Lung microvascular endothelial cell (primary cell): ENCODE measurements around the gene MRTFA. TPM values are rescaled to one million over a fixed set of nuclear protein-coding genes. Genes with fewer than 3 reads are reported as not detected.
"Not testable (repeated sequence)": the region's sequence is repeated elsewhere in the genome, so short reads cannot be mapped to it uniquely, and the experiment has no call there.

Experiments
- DNase-seq, 2 donors: peaks; one replicate each; pipeline versions ENCODE4 v3.0.0 to v3.0.0-alpha.2; 2010; ENCODE audit warnings: low read depth in 2 of 2
- total RNA-seq: library from RNA; depleted of rRNA; stranded (reverse); fragments of >200 nt; gene quantifications from 2 replicates; pipeline ENCODE4 v1.2.1, GENCODE V29; 2014

The MRTFA gene
- total RNA-seq, 1 donor from 2014 or later = 14.5 TPM

DNA sequence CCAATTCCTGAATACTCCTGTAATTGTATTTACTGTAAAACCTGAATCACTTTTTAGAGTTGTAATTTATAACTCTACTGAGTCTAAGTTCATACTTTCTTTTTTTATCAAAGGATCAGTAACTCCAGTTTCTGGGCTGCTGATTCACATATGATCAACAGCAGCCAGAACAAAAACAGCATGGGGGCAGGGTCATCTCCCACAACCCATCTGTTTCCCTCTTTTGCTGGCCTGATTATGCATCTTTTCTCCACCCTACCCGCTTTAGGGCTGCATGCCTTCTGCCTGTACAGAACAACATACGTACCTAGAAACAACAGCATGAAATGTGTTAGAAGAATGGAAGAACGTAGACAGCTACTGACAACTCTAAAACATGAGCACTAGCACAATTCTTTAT is 76.0 kb downstream of the MRTFA start:
- DNase-seq = peak; percentile 41 to 89

DNA sequence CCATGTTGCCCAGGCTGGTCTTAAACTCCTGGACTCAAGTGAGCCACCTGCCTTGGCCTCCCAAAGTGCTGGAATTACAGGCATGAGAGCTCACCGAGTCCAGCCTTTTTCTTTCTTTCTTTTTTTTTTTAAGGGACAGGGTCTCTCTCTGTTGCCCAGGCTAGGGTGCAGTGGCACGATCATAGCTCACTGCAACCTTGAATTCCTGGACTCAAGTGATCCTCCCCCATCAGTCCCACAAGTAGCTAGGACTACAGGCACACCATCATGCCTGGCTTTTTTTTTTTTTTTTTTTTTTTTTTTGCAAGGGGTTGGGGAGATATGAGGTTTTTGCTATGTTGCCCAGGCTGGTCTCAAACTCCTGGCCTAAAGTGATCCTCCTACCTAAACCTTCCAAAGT is 78.5 kb downstream of the MRTFA start:
- DNase-seq = no peak

DNA sequence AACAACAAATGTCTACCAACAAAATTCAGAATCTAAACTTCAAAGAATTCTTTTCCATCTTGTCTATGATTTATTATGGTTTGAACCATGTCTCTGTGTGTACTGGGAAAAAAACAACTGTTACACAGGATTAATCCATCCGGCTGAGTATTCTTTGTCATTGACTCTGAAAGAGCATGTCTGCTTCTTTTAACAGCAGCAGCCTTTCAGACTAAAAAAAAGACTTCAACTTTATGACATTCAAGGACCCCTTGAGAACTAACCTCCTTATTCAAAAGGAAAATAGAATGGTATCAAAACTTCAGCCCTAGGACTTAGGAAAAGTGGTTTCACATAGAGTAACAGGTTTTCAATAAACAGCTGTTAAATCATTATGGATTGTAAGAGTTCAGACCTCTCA is 79.9 kb downstream of the MRTFA start:
- no peak for DNase-seq

DNA sequence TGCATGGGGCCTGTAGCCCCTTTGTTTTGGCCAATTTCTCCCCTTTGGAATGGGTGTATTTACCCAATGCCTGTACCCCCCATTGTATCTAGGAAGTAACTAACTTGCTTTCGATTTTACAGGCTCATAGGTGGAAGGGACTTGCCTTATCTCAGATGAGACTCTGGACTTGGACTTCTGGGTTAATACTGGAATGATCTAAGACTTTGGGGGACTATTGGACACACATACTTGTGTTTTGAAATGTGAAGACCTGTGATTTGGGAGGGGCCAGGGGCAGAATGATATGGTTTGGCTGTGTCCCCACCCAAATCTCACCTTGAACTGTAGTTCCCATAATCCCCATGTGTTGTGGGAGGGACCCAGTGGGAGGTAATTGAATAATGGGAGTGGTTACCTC is 82.5 kb downstream of the MRTFA start:
- DNase-seq = not testable (repeated sequence)

DNA sequence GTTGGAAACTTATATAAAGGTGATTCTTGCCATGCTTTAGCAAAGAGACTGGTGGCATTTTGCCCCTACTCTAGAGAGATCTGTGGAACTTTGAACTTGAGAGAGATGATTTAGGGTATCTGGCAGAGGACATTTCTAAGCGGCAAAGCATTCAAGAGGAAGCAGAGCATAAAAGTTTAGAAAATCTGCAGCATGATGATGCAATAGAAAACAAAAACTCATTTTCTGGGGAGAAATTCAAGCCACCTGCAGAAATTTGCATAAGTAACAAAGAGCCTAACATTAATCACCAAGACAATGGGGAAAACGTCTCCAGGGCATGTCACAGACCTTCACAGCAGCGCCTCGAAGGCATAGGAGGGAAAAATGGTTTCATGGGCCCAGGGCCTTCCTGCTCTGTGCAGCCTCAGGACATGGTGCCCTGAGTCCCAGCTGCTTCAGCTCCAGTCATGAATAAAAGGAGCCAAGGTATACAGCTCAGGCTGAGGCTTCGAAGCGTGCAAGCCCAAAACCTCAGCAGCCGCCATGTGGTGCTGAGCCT is 83.4 kb downstream of the MRTFA start:
- DNase-seq = no peak

DNA sequence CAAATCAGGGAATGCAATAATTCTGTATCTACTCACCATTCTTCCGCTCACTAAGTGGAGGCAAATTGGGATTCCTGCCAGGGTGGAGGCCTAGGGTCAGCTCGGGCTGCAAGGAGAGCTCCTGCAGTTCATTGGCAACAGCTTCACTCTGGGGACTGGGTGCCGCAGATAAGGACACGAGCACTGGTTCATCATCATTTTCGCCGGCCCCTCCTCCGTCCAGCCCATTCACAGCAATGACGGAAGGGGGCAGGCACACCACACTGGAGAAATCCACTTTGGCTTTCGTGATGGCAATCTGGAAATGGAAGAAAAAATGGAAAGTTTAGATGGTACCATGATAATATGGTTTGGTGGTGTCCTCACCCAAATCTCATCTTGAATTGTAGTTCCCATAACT is 84.4 kb downstream of the MRTFA start:
- DNase-seq = no peak

DNA sequence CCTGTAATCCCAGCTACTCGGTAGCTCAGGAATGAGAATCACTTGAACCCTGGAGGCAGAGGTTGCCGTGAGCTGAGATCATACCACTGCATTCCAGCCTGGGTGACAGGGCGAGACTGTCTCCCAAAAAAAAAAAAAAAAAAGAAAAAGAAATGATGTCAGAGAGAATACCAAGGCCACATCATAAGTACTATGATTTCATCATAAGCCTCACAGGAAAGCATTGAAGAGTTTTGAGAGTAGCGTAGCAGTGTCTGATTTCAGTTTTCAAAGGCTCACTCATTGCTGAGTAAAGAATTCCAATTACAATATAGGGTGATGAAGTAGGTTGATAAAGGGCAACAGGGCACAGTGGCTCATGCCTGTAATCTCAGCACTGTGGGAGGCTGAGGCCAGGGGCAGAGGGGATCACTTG is 88.8 kb downstream of the MRTFA start:
- no peak for DNase-seq

DNA sequence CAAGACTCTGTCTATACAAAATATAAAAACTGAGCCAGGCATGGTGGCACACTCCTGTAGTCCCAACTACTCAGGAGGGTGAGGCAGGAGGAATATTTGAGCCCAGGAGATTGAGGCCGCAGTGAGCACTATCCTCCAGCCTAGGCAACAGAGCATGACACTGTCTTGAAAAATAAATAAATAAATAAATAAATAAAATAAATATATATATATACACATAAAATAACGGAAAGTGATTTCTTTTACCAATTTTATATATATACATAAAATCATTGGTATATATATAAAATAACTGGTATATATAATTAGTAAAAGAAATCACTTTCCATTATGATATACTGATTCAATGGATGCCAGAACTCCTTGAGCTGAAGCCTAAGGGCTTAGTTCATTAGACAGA is 91.8 kb downstream of the MRTFA start:
- DNase-seq = no peak

DNA sequence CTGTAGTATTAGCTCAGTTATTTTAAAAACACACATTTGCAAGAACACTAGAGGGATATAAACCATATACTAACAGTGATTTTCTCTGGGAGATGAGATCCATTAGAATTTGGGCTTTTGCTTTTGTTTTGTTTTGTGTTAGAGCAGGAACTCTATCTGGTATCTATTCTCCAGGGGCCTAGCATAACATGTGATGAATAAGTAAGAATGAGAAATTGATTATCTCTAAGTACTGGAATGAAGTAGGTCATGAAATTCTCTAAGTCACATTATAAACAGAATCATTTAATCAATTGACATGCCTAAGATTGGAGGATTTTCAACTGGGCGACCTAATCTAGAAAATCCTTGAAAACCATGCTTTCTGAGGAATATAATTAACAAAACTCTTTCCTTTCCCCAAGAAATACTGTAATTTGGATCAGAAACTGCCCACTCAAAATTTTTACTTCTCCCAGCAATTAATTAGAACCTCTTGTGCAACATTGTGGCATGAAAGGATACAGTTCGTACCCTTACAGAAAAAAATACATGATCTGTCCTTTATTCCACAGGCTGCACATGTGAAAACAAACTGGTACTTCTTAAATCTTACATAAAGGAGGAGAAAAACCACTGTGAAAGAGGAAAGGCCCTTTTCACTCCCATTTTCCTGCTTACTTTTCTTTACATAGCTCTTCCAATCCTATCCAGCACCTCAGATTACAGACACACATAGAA is 93.5 kb downstream of the MRTFA start:
- no peak for DNase-seq

DNA sequence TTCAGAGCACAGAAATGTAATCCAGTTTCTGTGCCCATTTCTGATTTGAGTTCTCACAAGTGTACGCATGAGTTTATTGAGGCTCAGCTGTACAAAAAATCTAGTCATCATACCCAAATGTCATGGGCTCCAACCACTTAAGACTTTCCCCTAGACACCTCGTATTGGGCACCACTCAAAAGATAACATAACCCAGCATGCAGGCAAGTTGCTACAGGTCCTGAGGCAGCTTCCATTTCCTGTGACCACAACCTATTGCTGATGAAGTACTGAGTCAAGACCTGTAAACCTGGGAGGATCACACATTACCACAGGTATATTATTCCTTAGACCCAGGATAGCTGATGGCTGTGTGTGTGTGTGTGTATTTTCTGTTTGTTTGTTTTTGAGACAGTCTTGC is 95.2 kb downstream of the MRTFA start:
- DNase-seq = no peak

DNA sequence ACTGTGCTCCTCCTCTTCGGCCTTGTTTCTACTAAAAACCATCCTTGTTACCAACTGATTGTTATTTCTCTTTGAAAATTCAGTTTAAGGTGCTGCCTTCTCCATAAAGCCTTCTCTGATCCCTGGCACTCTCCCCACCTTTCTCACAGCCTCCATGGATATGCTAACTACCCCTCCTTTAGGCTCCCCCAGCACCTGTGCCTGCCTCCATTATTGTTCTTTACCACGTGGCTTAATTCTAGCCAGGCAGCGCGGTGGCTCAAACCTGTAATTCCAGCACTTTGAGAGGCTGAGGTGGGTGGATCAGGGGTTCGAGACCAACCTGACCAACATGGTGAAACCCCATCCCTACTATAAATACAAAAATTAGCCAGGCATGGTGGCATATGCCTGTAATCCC is 96.3 kb downstream of the MRTFA start:
- DNase-seq = no peak

DNA sequence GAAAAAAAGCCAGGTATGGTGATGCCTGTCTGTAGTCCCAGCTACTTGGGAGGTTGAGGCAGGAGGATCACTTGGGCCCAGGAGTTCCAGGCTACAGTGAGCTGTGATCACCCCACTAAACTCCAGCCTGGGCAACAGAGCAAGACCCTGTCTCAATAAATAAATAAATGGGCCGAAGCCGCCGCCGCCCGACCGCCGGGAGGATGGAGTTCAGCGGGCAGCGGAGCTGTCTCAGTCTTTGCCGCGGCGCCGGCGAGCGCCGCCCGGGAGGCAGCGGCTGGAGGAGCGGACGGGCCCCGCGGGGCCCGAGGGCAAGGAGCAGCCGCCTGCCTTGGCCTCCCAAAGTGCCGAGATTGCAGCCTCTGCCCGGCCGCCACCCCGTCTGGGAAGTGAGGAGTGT is 100.4 kb downstream of the MRTFA start:
- DNase-seq = not testable (repeated sequence)

DNA sequence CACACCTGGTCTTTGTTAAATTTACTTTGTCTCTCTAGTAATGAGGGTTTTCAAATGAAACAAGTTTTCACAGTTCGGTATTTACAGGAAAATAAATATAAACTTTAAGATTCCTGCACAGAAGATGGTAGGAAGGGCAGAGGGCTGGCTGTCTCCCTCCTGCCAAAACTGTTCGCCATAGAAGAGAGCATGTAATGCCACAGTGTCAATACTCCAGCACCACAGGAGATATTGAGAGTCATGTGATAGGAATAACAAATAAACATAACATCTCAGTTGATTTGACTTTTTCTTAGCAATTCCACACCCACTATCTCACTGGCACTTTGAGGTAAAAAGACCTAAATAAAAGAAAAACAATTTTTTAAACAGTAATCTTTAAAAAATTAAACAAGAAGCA is 100.9 kb downstream of the MRTFA start:
- DNase-seq = no peak

DNA sequence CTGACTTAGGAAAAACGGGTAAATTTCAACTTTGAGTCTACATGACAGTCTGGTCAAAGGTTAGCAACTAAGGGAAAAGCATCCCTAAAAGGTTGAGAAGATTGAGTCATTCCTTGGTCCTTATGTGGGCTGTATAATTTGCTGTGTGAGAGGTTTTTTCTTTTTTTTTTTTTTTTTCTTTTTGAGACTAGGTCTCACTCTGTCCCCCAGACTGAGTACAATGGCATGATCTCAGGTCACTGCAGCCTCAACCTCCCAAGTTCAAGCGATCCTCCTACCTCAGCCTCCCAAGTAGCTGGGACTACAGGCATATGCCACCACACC is 101.4 kb downstream of the MRTFA start:
- DNase-seq = no peak

DNA sequence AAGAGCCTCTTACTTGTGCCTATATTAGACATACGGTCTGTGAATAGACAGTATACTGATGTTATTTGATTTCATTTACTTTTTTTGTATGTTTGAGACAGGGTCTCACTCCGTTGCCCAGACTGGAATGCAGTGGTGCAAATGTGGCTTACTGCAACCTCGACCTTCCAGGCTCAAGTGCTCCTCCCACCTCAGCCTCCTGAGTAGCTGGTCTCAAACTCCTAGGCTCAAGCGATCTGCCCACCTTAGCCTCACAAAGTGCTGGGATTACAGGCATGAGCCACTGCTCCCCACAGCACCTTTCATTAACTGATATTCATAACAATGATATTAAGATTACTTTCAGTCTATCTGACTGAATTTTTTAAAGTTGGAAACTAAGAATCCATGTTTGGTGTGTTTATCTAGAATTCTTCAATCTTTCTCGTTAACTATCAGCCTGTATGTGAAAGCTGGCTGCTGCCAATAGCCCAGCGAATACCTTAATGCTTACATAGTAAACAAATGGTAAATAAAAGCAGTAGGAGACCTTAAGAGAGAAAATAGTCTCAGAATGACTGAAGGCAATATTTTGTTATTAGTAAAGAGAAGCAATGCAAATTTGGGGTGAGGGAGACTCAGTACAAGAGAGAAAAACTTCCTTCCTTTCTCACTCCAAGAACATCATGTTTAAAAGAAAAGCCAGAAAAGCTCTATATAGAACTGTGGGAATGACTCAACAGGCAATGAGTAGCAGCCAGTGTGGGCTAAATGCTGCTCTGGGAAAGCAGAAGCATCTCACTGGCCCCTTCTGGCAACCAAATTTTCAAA is 101.9 kb downstream of the MRTFA start:
- peak in 1 of 2 donors; percentile 54 for DNase-seq

DNA sequence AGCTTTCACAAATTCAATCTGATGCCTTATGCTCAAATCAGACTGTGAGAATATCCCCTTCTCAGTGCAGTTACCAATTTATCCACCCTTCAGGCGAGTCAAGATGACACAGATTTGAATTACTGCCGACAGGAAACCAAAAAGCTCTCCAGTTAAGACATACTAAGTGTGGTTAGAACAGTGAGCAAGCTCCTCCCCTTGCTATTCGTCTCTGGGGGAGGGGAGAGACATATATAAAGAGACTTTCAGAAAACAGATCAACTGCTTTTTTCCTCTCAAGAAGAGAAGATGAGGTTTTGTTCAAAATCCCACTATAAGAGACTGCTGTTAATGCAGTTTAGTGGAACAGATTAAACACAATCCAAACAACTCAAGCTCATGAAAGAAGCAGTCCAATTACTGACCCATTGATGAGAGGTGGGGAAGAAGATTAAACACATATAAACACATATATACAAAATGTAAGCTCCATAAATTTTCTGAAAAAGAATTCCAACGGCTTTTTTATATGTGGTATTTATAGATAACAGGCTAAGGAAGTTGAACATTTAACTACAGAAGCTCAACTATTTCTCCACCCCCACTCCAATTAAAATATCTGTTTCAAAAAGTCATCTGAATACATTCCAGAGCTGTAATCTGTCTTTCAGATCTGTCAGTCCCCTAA is 102.7 kb downstream of the MRTFA start:
- peak in 1 of 2 donors; percentile 78 for DNase-seq

DNA sequence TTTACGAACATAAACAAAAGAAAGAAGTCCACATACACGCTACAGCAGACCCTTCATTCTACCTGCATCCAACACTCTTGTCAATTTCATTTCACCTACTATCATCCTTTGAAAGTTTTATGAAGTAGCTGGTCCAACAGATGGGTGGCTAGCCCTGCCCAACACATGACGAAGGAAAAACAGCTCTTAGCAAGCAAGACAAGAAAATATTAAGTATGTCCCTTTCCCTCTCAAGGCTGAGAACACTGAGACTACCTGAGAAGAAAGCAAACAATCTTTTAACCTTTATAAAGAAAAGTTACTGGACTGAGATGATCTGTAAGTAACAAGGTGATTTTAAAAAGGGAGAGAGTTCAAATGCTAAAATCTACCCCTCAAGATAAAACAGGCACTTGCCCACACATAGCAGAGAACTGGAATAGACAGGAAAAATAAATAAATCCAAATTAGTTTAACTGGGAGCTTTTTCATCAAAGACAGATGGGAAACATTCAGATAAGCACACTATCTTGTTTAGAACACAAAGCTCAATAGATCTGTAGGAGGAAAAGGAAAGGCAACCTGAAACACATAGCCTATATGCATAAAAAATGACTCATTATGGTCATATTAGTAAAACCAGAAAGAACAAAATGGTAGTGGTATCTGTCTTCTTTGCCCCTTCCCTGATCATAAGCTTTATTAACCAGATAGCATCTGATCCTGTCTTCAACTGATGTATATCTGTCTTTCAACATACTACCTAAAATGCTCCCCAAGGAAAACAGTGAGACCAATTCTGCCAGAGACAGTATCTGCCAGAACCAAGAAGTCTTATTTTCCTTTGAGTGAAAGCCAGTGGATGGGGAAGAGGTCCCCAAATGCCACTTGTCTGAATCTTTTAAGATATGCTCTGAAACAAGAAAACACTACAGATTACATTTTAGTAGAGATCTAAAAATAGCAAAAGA is 104.3 kb downstream of the MRTFA start:
- DNase-seq = no peak

DNA sequence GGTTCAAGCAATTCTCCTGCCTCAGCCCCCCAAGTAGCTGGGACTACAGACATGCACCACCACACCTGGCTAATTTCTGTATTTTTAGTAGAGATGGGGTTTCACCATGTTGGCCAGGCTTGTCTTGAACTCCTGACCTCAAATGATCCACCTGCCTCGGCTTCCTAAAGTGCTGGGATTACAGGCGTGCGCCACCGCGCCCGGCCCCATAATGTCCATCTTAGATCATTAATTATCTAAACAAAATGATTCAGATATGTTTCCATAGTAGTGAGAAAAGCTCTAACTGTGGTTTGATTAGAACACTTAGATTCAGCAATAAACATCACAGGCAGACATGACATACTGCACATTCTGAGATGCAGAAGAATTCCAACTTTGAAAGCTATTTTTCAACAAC is 106.1 kb downstream of the MRTFA start:
- DNase-seq = not testable (repeated sequence)

DNA sequence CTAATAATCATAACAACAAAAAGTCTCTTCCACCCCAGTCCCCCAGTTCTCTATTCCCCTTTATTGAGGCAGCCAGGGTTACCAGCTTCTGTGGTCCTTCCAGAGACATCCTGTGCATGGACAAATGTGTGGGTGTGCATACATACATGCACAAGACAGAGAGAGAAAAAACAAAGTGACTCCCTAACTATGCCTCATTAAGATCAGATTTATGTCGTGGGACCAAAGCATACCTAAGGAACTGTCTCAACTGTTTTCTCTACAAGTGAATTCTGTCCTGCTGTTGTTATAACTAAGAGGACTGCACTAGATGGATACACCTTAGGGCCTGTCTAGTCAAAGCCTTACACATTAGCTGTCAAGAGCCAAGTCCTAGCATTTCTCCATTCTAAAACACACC is 106.7 kb downstream of the MRTFA start:
- no peak for DNase-seq

DNA sequence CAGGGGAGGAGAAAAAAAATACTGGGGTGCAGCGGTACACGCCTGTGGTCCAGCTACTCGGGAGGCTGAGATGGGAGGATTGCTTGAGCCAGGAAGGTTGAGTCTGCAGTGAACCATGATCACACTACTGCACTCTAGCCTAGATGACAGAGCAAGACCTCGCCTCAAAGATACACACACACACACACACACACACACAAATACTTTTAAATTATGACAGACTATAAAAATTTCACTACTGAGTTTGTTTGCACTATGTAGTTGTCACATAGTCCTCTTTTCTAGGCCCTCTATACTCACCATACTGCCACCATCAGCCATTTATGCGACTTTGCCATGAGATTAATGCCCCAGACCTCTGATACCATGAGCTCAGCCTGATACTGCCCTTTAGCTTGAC is 109.6 kb downstream of the MRTFA start:
- DNase-seq = no peak

DNA sequence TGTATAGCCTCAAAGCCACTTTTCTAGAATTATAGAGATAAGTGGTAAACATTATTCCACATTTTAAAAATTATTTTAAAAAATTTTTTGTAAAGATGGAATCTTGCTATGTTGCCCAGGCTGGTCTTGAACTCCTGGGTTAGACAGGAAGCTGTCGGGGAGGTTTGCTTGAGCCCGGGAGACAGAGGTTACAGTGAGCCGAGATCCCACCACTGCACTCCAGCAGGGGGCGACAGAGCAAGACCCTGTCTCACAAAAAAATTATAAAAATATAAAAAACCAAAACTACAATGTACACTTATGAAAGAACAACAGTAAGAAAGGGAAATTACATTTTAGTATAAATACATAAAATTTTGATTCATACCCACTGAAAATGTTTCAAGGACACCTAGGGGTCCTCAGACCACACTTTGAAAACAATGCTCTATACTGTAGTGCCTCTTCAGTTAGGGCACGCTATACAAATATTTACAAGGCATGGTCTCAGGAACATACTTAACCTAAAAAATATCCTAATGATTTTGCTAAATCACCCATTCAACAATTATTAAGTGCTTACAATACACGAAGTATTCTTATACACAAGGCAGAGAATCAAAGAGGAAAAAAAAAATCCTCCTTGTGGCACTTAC is 111.2 kb downstream of the MRTFA start:
- peak; percentile 65 to 66 for DNase-seq
